Fibroblast of skin of left quadriceps (primary cell): Measurements from ENCODE around the gene ZC3H8.

Source experiments
- DNase-seq, 2 experiments: peaks; one replicate each; pipeline ENCODE4 v3.0.0-alpha.2; 2013; ENCODE audit warnings: low read depth in 2 of 2

The ZC3H8 gene

DNA sequence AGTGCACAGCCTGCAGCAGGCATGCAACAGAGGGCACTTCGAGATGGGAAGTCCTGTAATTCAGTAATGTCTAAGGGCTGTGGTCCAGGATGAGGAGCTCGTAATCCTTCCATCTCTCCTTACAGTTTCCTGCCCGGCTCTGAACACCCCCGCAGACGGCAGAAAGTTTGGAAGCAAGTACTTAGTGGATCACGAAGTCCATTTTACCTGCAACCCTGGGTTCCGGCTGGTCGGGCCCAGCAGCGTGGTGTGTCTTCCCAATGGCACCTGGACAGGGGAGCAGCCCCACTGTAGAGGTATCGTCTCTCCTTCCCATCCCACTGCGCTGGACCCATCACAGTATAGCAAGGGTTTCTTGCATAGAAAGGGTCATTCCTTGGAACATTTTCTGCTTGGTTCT, 90.0 kb downstream of the ZC3H8 start:
- no peak for DNase-seq

DNA sequence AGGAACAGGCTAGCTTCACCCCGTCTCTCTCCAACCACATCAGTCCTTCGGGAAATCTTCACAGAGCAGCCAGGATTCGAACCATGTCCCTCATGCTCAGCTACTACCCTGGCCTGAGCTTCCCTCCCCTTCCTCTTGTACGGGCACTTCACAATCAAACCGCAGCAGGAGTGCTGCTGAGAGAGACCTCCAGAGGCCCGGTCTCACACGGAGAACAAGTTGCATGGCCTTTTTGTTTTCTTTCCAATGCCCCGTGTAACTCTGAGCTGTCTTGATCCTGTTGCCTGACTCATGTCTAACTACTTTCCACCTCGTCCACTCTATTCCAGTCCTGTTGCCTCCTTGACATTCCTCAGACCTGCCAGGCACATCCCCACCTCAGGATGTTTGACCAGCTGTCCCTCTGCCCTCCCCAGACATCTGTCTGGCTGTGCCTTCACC, 91.3 kb downstream of the ZC3H8 start:
- no peak for DNase-seq

DNA sequence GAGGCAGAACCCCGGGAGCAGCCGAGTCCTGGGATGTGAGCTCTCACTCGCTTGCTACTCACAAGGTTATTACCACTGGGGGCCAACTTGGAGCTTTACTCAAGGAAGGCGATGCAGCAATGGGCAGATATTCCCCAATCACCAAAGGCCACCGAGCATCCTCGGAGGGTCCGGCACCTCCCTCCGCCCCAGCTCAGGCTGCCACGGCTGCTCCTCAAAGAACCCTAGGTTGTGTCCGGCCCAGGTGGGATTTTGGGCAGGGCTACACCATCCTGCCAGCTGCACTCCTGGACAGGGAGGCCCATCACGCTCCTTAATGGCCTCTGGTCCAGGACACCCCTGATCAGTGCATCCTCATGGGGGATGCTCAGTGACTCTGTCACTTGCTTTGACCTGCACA, 91.9 kb downstream of the ZC3H8 start:
- no peak for DNase-seq

DNA sequence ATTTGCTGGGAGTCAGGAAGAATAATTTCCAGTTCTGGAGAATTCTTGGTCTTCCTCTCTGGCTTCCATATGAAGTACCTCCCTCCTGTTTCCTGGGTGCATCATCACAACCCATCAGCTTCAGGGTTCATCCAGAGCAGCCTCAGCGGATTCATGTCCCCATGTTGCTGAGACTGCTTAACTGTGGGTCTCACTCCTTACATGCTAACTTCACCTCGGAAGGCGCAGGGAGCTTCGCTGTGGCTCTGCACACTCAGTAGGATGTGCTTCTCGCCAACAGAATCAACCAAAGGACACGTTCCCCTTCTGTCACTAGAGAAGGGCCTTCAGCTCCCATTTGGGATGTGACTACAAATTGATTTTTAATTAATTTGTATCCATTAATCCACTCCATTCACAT, 92.5 kb downstream of the ZC3H8 start:
- DNase-seq: no peak
